ENCODE data around the gene TMEM209.

The TMEM209 gene

GRCh38 chr7:130143986-130144311, 61.3 kb downstream of the TMEM209 start:
- no peak for DNase-seq (ENCODE audit: low read depth in 2 of 2)

GRCh38 chr7:130143334-130143732, 61.9 kb downstream of the TMEM209 start:
- DNase-seq (ENCODE audit: low read depth in 2 of 2): no peak

GRCh38 chr7:130142654-130143333, 62.4 kb downstream of the TMEM209 start:
- DNase-seq (ENCODE audit: low read depth in 2 of 2): no peak

GRCh38 chr7:130141884-130142653, 63.1 kb downstream of the TMEM209 start:
- DNase-seq (ENCODE audit: low read depth in 2 of 2): no peak

- DNase-seq (ENCODE audit: low read depth in 2 of 2): peak; percentile 10 to 16
These were observed 63.9 kb downstream of the TMEM209 start for GRCh38 chr7:130141161-130141883.

GRCh38 chr7:130140551-130141160, 64.5 kb downstream of the TMEM209 start:
- no peak for DNase-seq (ENCODE audit: low read depth in 2 of 2)

- no peak for DNase-seq (ENCODE audit: low read depth in 2 of 2)
These were observed 65.8 kb downstream of the TMEM209 start for GRCh38 chr7:130139193-130139960.

GRCh38 chr7:130137207-130137606, 68.0 kb downstream of the TMEM209 start:
- no peak for DNase-seq (ENCODE audit: low read depth in 2 of 2)

- DNase-seq (ENCODE audit: low read depth in 2 of 2): no peak
These were observed 68.5 kb downstream of the TMEM209 start for GRCh38 chr7:130136579-130137167.

- no peak for DNase-seq (ENCODE audit: low read depth in 2 of 2)
These were observed 69.7 kb downstream of the TMEM209 start for GRCh38 chr7:130135208-130136205.

GRCh38 chr7:130134726-130135125, 70.5 kb downstream of the TMEM209 start:
- DNase-seq (ENCODE audit: low read depth in 2 of 2): no peak

- no peak for DNase-seq (ENCODE audit: low read depth in 2 of 2)
These were observed 71.0 kb downstream of the TMEM209 start for GRCh38 chr7:130134106-130134636.

GRCh38 chr7:130133029-130133782, 72.0 kb downstream of the TMEM209 start:
- DNase-seq (ENCODE audit: low read depth in 2 of 2): no peak

GRCh38 chr7:130131964-130132875, 73.0 kb downstream of the TMEM209 start:
- no peak for DNase-seq (ENCODE audit: low read depth in 2 of 2)

GRCh38 chr7:130131191-130131834, 73.9 kb downstream of the TMEM209 start:
- DNase-seq (ENCODE audit: low read depth in 2 of 2): no peak

- DNase-seq (ENCODE audit: low read depth in 2 of 2): no peak
These were observed 76.2 kb downstream of the TMEM209 start for GRCh38 chr7:130129011-130129411.

- no peak for DNase-seq (ENCODE audit: low read depth in 2 of 2)
These were observed 77.3 kb downstream of the TMEM209 start for GRCh38 chr7:130127821-130128317.
